Measurements from ENCODE around the gene SSX5.
"Not testable (repeated sequence)": the region's sequence is repeated elsewhere in the genome, so short reads cannot be mapped to it uniquely, and the experiment has no call there.

The SSX5 gene, protein sequence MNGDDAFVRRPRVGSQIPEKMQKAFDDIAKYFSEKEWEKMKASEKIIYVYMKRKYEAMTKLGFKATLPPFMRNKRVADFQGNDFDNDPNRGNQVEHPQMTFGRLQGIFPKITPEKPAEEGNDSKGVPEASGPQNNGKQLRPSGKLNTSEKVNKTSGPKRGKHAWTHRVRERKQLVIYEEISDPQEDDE

DNA sequence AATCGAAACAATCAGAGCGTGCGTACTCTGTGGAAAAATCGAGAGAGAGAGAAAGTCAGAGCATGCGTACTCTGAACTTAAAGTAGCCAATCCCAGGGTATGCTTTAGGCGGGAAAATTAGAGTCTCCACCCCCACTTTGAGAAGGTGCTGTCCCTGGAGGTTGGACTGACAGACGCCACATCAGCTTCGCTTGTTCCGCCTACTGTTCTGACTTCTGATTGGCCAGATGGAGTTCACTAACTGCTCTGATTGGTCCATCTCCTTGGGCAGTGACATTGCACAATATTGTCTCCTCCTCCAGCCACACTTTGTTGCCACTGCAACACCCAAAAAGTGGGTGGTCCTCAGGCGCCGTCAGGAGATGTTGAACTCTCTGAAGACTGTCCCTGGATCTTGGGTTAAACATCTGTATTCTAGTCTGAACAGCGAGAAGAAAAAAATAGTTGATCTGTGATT lies at the start of gene SSX5:
Gene SSX5, minus strand, starts transcription at position 51 of the 457 bp plus-strand sequence. CDS start 1,437 bp downstream, outside the sequence.
- no peak for DNase-seq

DNA sequence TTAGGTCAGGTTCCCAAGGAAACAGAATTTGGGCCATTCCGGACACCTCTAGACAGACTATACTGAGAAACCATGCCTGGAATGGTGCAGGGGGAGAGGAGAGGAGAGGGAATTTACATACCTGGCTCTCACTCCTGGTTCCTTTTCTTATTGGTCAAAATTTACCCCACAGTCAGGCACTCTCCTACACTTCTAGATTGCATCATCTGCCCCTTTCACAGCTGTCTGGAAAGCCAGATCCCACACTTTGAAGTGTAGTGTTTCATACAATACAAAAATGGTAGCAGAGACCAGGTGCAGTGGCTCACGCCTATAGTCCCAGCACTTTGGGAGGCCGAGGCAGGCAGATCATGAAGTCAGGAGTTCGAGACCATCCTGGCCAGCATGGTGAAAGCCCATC lies 27.6 kb upstream of the SSX5 start:
- not testable (repeated sequence) for DNase-seq

DNA sequence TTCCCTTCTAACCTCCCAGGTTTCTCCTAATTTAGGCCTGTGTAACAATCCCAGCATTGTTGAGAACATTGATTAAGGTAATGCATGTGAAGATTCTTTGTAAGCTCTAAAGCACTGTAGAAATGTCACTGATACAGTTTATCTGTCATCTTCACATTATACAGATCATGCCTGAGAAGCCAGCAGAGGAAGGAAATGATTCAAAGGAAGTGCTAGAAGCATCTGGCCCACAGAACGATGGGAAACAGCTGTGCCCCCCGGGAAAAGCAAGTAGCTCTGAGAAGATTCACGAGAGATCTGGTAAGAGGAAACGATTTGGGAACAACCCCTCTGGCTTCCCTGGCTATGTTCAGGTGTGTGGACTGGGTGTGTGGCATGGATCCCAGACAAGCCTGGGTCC lies 17.7 kb upstream of the SSX5 start:
- not testable (repeated sequence) for DNase-seq

DNA sequence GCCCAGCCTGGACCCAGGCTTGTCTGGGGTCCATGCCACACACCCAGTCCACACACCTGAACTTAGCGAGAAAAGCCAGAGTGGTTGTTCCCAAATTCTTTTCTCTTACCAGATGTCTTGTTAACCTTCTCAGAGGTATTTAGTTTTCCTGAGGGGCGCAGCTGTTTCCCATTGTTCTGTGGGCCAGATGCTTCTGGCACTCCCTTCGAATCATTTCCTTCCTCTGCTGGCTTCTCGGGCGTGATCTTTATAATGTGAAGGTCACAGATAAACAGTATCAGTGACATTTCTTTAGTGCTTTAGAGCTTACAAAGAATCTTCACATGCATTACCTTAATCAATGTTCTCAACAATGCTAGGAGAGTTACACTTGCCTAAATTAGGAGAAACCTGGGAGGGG lies 6.6 kb downstream of the SSX5 start:
- DNase-seq: not testable (repeated sequence)

DNA sequence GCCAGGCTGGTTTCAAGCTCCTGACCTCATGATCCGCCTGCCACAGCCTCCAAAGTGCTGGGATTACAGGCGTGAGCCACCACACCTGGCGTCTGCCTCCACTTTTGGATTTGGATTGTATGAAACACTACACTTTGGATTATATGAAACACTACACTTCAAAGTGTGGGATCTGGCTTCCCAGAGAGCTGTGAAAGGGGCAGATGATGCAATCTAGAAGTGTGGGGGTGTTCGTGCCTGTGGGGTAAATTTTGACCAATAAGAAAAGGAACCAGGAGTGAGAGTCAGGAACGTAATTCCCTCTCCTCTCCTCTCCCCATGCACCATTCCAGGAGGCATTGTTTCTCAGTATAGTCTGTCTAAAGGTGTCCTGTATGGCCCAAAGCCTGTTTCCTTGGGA lies 14.7 kb downstream of the SSX5 start:
- not testable (repeated sequence) for DNase-seq

DNA sequence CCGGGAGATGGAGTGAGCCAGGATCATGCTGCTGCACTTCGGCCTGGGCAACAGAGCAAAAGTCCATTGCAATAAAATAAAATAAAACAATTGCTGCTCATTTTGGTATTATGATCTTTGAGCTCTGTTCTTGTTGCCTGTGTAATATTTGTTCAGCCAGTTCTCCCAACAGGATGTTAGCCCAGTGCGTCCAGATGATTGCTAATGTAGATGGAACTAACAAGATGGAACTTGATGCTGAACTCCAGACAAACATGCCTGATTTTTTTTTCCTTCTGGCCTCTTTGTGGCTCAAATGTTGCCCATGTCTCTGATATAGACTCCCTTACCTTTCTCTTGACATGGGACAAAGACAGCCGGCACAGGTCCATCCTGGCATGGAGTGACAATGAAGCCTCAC lies 15.8 kb downstream of the SSX5 start:
- no peak for DNase-seq

DNA sequence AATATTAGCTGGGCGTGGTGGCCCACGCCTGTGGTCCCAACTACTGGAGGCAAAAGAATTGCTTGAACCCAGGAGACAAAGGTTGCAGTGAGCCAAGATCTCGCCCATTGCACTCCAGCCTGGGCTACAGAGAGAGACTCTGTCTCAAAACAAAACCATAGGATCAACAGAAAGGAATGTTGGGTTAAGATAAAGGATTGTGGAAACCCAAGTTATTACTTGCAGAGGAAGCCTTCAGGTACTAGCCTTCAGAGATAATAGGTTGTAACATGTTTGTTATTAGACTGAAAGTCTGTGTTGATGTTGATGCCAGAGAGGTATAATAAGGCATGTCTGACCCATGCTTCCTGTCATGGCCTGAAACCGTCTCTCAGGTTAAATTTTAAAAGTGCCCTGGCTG lies 16.9 kb downstream of the SSX5 start:
- no peak for DNase-seq

DNA sequence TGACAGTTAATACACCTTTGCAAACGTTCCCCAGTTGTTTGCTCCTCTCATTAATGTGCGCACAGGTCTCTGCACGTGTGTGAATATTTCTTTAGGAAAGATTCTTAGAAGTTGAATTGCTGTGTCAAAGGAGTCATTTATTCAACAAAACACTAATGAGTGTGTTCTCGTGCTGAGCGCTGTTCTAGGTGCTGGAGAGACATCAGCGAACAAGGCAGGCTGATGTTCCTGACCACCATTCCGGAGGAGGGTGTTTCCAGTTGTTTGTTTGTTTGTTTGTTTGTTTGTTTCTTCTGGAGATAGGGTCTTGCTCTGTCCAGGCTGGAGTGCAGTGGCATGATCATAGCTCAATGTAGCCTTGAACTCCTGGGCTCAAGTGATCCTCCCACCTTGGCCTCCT lies 30.3 kb downstream of the SSX5 start:
- not testable (repeated sequence) for DNase-seq

DNA sequence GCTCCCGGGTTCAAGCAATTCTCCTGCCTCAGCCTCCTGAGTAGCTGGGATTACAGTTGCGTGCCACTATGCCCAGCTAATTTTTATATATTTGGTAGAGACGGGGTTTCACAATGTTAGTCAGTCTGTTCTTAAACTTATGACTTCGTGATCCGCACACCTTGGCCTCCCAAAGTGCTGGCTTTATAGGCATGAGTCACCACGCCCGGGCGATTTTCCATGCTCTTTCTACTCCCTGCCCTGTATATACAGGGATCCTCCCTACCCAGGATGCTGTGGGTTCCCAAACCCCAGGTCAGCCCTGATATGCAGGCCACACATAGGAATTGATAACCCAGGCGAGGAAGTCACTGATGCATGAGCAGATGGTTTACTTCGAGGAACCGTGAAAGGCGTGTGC lies 31.4 kb downstream of the SSX5 start:
- no peak for DNase-seq

DNA sequence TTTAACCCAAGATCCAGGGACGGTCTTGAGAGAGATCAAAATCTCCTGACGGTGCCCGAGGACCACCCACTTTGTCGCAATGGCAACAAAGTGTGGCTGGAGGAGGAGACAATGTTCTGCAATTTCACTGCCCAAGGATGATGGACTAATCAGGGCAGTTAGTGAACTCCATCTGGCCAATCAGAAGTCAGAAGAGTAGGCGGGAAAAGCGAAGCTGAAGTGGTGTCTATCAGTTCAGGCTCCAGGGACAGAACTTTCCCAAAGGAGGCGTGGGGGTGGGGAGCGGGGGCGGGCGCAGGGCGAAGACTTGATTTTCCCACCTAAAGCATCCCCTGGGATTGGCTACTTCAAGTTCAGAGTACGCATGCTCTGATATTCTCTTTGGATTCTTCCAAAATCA lies 40.6 kb downstream of the SSX5 start:
- DNase-seq: no peak

DNA sequence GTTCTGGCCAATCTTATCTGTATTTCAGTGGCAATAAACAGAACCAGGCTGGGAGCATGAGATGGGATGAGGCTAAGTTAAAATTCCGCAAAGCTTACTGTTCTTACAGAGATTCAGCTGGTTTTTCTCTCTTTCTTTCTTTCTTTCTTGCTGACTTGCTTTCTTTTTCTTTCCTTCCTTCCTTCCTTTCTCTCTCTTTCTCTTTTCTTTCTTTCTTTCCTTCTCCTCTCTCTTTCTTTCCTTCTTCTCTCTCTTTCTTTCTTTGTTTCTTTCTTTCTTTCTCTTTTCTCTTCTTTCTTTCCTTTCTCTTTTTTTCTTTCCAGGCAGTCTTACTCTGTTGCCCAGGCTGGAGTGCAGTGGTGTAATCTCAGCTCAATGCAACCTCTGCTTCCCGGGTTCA lies 41.8 kb downstream of the SSX5 start:
- DNase-seq: no peak

DNA sequence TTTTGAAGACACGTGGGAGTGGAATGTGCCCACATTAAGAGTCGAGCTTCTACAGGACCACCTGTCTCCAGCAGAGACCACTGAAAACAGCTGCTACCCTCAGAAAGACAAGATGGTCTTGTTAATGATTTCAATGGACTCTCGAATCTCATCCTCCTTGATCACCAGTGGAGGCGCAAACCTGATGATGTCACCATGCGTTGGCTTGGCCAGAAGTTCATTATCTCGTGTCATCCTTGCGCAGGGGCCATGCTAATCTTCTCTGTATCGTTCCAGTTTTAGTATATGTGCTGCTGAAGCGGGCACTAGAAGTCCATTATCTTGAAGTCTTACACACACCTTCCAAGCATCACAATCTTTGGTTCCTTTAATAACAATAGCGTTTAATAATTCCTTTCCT lies 42.8 kb downstream of the SSX5 start:
- no peak for DNase-seq

DNA sequence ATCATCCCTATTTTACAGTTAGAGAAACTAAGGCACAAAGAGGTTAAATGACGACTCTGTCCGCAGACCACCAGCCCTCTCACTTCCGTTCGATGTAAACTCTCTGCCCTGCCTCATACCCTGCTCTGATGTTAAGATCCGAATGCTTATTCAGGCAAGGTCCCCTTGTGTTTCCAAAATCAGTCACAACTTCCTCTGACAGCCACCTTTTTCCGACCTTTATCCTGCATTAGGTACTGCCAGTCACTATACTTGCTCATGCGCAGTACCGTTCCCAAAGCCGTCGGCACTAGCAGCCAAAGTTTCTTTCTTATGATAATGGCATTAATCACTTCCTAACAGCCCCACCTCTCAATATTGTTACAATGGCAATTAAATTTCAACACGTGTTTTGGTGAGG lies 53.9 kb downstream of the SSX5 start:
- DNase-seq: not testable (repeated sequence)

DNA sequence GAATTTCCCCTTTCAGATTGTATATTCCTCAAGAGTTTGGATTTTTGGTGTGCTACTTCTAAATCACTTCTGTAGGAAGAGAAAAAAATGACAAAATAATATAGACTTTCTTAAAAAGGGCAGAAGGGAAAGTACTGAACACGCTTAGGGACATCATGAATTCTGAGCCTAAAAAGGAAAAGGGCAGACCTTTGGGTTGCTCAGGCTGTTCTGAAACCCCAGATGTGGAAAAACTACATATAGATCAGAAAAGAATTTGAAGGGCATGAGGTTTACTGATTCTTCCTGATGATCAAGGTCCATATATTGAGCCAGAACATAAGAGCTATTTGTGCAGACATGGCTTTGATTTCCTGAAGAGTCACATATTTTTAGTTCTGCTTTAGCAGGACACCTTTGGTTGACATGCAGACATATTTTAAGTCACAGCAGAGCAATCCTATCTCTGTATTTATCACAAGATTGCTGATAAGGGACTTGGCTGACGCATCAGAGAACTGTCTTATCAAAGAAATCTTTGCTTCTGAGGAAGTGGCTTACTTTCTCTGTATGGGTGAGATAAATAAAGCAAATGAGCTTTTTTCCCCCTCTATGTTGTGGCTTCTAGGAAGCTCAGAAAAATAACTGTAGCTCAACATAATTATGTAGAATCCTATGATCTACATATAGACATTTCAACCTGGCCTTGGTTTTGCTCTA lies 54.6 kb downstream of the SSX5 start:
- not testable (repeated sequence) for DNase-seq

DNA sequence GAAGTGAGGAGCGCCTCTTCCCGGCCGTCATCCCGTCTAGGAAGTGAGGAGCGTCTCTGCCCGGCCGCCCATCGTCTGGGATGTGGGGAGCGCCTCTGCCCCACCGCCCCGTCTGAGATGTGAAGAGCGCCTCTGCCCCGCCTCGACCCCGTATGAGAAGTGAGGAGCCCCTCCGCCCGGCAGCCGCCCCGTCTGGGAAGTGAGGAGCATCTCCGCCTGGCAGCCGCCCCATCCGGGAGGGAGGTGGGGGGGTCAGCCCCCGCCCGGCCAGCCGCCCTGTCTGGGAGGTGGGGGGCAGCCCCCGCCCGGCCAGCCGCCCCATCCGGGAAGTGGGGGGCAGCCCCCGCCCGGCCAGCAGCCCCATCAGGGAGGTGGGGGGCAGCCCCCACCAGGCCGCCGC lies 57.5 kb downstream of the SSX5 start:
- DNase-seq: not testable (repeated sequence)
